CD14-positive monocyte (primary cell): ENCODE data around the gene MCOLN3. TPM values are rescaled to one million over a fixed set of nuclear protein-coding genes. Genes with fewer than 3 reads are reported as not detected.
A peak's percentile ranks its signal among the peaks of the same experiment; 100 is the strongest.

Source experiments
- DNase-seq, 3 donors: peaks; one replicate each; pipeline ENCODE4 v3.0.0-alpha.2; 2011 to 2022
- H2AFZ ChIP-seq: 2 replicates; pipeline ENCODE4 v1.6.0; 2012; ENCODE audit warnings: mild to moderate bottlenecking, low read depth, low read length, inconsistent platforms; ENCODE audit not compliant: insufficient read depth, poor library complexity, severe bottlenecking
- H3K27ac ChIP-seq, 2 donors: 1 replicate in 1 of 2; 2 replicates in 1 of 2; pipeline ENCODE4 v1.5.1; 2012 to 2013; ENCODE audit warnings: low read length in 2 of 2, control low read depth in 1 of 2, inconsistent platforms in 1 of 2, low read depth in 1 of 2, mild to moderate bottlenecking in 1 of 2
- H3K27me3 ChIP-seq, 2 donors: one replicate each; pipeline versions ENCODE4 v1.6.0 to v1.6.1; 2011 to 2013; ENCODE audit warnings: low read length in 2 of 2; ENCODE audit not compliant: control insufficient read depth in 2 of 2, insufficient read depth in 2 of 2
- H3K36me3 ChIP-seq, 2 donors: replicated peaks in 1 of 2; 1 replicate in 1 of 2; 2 replicates in 1 of 2; pipeline versions ENCODE4 v1.5.1 to v1.6.1; 2012 to 2013; ENCODE audit warnings: low read length in 2 of 2, control low read depth in 1 of 2, inconsistent platforms in 1 of 2, mild to moderate bottlenecking in 1 of 2; ENCODE audit not compliant: insufficient read depth in 2 of 2, control insufficient read depth in 1 of 2
- H3K4me1 ChIP-seq, 2 donors: 1 replicate in 1 of 2; 2 replicates in 1 of 2; pipeline versions ENCODE4 v1.5.1 to v1.6.1; 2012 to 2013; ENCODE audit warnings: low read length in 2 of 2, control low read depth in 1 of 2, inconsistent platforms in 1 of 2, mild to moderate bottlenecking in 1 of 2, moderate library complexity in 1 of 2; ENCODE audit not compliant: insufficient read depth in 2 of 2, control insufficient read depth in 1 of 2
- H3K4me2 ChIP-seq: replicated peaks from 2 replicates; pipeline ENCODE3; 2012; ENCODE audit warnings: low read length, moderate library complexity, mild to moderate bottlenecking; ENCODE audit not compliant: poor library complexity, severe bottlenecking; ENCODE audit errors: extremely low read depth
- H3K4me3 ChIP-seq, 3 experiments: fragments of 200-600 bp in 1 of 3; sonication (generic) in 1 of 3; replicated peaks in 1 of 3; 1 replicate in 2 of 3; 2 replicates in 1 of 3; pipeline ENCODE4 v1.5.1; 2011 to 2013; ENCODE audit warnings: low read length in 3 of 3, mild to moderate bottlenecking in 3 of 3, control low read depth in 2 of 3, low read depth in 2 of 3, inconsistent platforms in 1 of 3, moderate library complexity in 1 of 3
- H3K79me2 ChIP-seq: 2 replicates; pipeline ENCODE4 v1.6.0; 2012; ENCODE audit warnings: mild to moderate bottlenecking, control low read depth, inconsistent platforms, low read length, moderate library complexity; ENCODE audit not compliant: insufficient read depth
- H3K9ac ChIP-seq: 2 replicates; pipeline ENCODE4 v1.6.0; 2017; ENCODE audit warnings: low read length, mild to moderate bottlenecking; ENCODE audit not compliant: insufficient read depth, poor library complexity, severe bottlenecking
- H3K9me3 ChIP-seq, 2 donors: replicated peaks in 1 of 2; 1 replicate in 1 of 2; 2 replicates in 1 of 2; pipeline versions ENCODE4 v1.5.1 to v1.6.1; 2012 to 2013; ENCODE audit warnings: low read length in 2 of 2, control low read depth in 1 of 2; ENCODE audit not compliant: control insufficient read depth in 1 of 2, insufficient read depth in 1 of 2
- H4K20me1 ChIP-seq: 2 replicates; pipeline ENCODE4 v1.6.0; 2012; ENCODE audit warnings: mild to moderate bottlenecking, low read length, control low read depth, moderate library complexity; ENCODE audit not compliant: insufficient read depth
- H3K27ac Mint-ChIP-seq, 7 donors: one replicate each; pipeline ENCODE4 v1.8.0; 2020; ENCODE audit warnings: mild to moderate bottlenecking in 7 of 7, mixed read lengths in 7 of 7, moderate library complexity in 6 of 7, inconsistent platforms in 2 of 7
- H3K27me3 Mint-ChIP-seq, 3 donors: one replicate each; pipeline ENCODE4 v1.8.0; 2021 to 2022; ENCODE audit warnings: low read depth in 3 of 3, mild to moderate bottlenecking in 3 of 3, mixed read lengths in 3 of 3, moderate library complexity in 3 of 3, inconsistent platforms in 1 of 3
- H3K36me3 Mint-ChIP-seq, 2 donors: one replicate each; pipeline ENCODE4 v1.8.0; 2020; ENCODE audit warnings: mixed read lengths in 2 of 2, inconsistent platforms in 1 of 2, mild to moderate bottlenecking in 1 of 2
- H3K4me1 Mint-ChIP-seq: one replicate; pipeline ENCODE4 v1.8.0; 2020; ENCODE audit warnings: mild to moderate bottlenecking, mixed read lengths
- H3K4me3 Mint-ChIP-seq, 2 donors: one replicate each; pipeline ENCODE4 v1.8.0; 2020; ENCODE audit warnings: mild to moderate bottlenecking in 2 of 2, mixed read lengths in 2 of 2, moderate library complexity in 1 of 2
- H3K9me3 Mint-ChIP-seq, 7 donors: one replicate each; pipeline ENCODE4 v1.8.0; 2020 to 2022; ENCODE audit warnings: mixed read lengths in 7 of 7, mild to moderate bottlenecking in 6 of 7, moderate library complexity in 6 of 7, inconsistent platforms in 2 of 7
- WGBS: methylation state at CpG from one replicate; pipeline ENCODE4 v1.1.5; 2013; ENCODE audit warnings: missing lambda C conversion rate; ENCODE audit not compliant: insufficient coverage; 5-methylcytosine and 5-hydroxymethylcytosine counted together
- intact Hi-C, 2 donors: fragments of 100-400 bp; cut with micrococcal nuclease; formaldehyde crosslinking; loops; one replicate each; pipeline versions ENCODE4 v1.15.0 to v1.15.1; 2023
- polyA plus RNA-seq, 3 donors: library from polyadenylated mRNA; depleted of rRNA in 1 of 3; unstranded in 2 of 3; stranded (reverse) in 1 of 3; fragments of 300-500 nt in 2 of 3; fragments of >200 nt in 1 of 3; fragmentation: Illumina TruSeq in 2 of 3; gene quantifications; 1 replicate in 2 of 3; 2 replicates in 1 of 3; pipeline ENCODE4 v1.2.3, GENCODE V29; 2012 to 2021
- TF ChIP-seq, protein P1 (sequence below): fragments of 200-600 bp; IDR thresholded peaks from one replicate; pipeline ENCODE4 v1.8.0; 2022; ENCODE audit warnings: antibody characterized with exemption, mild to moderate bottlenecking

MCOLN3 gene
- polyA plus RNA-seq, 3 donors, result 0.03 TPM; not detected in 2

GRCh38 chr1:84997667-84998600 is 50.4 kb downstream of the MCOLN3 start:
- DNase-seq, result peak in 1 of 3 donors; percentile 25
- H3K9ac ChIP-seq, result peak overlapping the region; percentile 25
- peak overlapping the region; percentile 89 for H2AFZ ChIP-seq
- Mint-ChIP-seq H3K4me1 (peaks cover 38% of the 10 kb centered on the region), H3K27me3 (peaks cover 30 to 49% (median 44%) of the 10 kb centered on the region in 3 donors), H3K9me3 (peaks cover 0 to 8% (median 0%) of the 10 kb centered on the region in 7 donors), H3K27ac (no peak overlapping the region), H3K36me3 (peaks cover 4% of the 10 kb centered on the region in 2 donors), H3K4me3 (peak overlapping the region; percentile 83 to 98)
- H3K36me3 ChIP-seq, result no peaks in the 10 kb centered on the region
- WGBS, result under 1% methylated on average over 47 of the region's 58 CpGs
- H3K27me3 ChIP-seq, result peaks cover 21 to 31% of the 10 kb centered on the region in 2 donors
- no peaks in the 10 kb centered on the region for H3K9me3 ChIP-seq
- no peaks in the 10 kb centered on the region for H3K79me2 ChIP-seq
- peaks cover 40 to 44% of the 10 kb centered on the region in 2 donors for H3K4me1 ChIP-seq
- H4K20me1 ChIP-seq, result no peaks in the 10 kb centered on the region
- TF ChIP-seq, protein P1, sequence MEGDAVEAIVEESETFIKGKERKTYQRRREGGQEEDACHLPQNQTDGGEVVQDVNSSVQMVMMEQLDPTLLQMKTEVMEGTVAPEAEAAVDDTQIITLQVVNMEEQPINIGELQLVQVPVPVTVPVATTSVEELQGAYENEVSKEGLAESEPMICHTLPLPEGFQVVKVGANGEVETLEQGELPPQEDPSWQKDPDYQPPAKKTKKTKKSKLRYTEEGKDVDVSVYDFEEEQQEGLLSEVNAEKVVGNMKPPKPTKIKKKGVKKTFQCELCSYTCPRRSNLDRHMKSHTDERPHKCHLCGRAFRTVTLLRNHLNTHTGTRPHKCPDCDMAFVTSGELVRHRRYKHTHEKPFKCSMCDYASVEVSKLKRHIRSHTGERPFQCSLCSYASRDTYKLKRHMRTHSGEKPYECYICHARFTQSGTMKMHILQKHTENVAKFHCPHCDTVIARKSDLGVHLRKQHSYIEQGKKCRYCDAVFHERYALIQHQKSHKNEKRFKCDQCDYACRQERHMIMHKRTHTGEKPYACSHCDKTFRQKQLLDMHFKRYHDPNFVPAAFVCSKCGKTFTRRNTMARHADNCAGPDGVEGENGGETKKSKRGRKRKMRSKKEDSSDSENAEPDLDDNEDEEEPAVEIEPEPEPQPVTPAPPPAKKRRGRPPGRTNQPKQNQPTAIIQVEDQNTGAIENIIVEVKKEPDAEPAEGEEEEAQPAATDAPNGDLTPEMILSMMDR, result no peak
- H3K4me3 ChIP-seq, result peak overlapping the region; percentile 32 to 87 (median 35)
- intact Hi-C loops, result no loop called here
- peak overlapping the region; percentile 91 for H3K4me2 ChIP-seq
- H3K27ac ChIP-seq, result no peak overlapping the region

GRCh38 chr1:84996846-84997666 is 51.2 kb downstream of the MCOLN3 start, which contains the start of gene MCOLN2:
Gene MCOLN2 (minus strand): TSS chr1:84997113. CDS start chr1:84996872, 241 bp downstream.
- Histone ChIP-seq H3K4me1 (peaks cover 40 to 47% of the 10 kb centered on the region in 2 donors), H3K79me2 (no peaks in the 10 kb centered on the region), H3K36me3 (no peaks in the 10 kb centered on the region), H3K27me3 (peaks cover 21 to 31% of the 10 kb centered on the region in 2 donors), H3K9me3 (no peaks in the 10 kb centered on the region), H3K4me2 (peak within 1 kb of the TSS; percentile 91), H3K4me3 (peak within 1 kb of the TSS; percentile 35 to 87 (median 63)), H2AFZ (peak within 1 kb of the TSS; percentile 89), H3K9ac (peak within 1 kb of the TSS; percentile 25), H4K20me1 (no peaks in the 10 kb centered on the region), H3K27ac (no peak within 1 kb of the TSS)
- Mint-ChIP-seq H3K36me3 (peaks cover 4% of the 10 kb centered on the region in 2 donors), H3K9me3 (peaks cover 0 to 8% (median 0%) of the 10 kb centered on the region in 7 donors), H3K4me1 (peaks cover 38% of the 10 kb centered on the region), H3K27ac (peak within 1 kb of the TSS in 2 of 7 donors; percentile 27), H3K4me3 (peak within 1 kb of the TSS; percentile 83 to 98), H3K27me3 (peaks cover 30 to 45% (median 41%) of the 10 kb centered on the region in 3 donors)
- TF ChIP-seq, protein P1, result no peak
- under 1% methylated on average over 81 of the region's 87 CpGs for WGBS
- peak in 1 of 3 donors; percentile 33 for DNase-seq
- intact Hi-C loops, result no loop called here
